Nephron progenitor cell (in vitro differentiated cells): ENCODE measurements around the gene ABCA1.

ENCODE experiments used
- DNase-seq: peaks from one replicate; pipeline ENCODE4 v3.0.0; 2021
- H3K27ac Mint-ChIP-seq: 2 replicates; pipeline ENCODE4 v1.8.0; 2021; ENCODE audit warnings: mild to moderate bottlenecking, moderate library complexity, mixed read lengths
- H3K27me3 Mint-ChIP-seq: 2 replicates; pipeline ENCODE4 v1.8.0; 2021; ENCODE audit warnings: mild to moderate bottlenecking, low read depth, mixed read lengths; ENCODE audit not compliant: poor library complexity
- H3K36me3 Mint-ChIP-seq: 2 replicates; pipeline ENCODE4 v1.8.0; 2021; ENCODE audit warnings: low read depth, mixed read lengths
- H3K4me1 Mint-ChIP-seq: 2 replicates; pipeline ENCODE4 v1.8.0; 2021; ENCODE audit warnings: mixed read lengths
- H3K4me3 Mint-ChIP-seq: 2 replicates; pipeline ENCODE4 v1.8.0; 2021; ENCODE audit warnings: mild to moderate bottlenecking, moderate library complexity, mixed read lengths
- H3K9me3 Mint-ChIP-seq: 2 replicates; pipeline ENCODE4 v1.8.0; 2021; ENCODE audit warnings: mild to moderate bottlenecking, moderate library complexity, mixed read lengths
- CTCF ChIP-seq: fragments of 200-600 bp; sonication (generic); IDR thresholded peaks from 2 replicates; pipeline ENCODE4 v1.5.0; 2021; ENCODE audit warnings: antibody characterized with exemption

ABCA1 gene

GRCh38 chr9:104805441-104805840 lies 122.5 kb downstream of the ABCA1 start:
- H3K4me1 Mint-ChIP-seq: peaks cover 4% of the 10 kb centered on the region
- peaks cover 45% of the 10 kb centered on the region for H3K36me3 Mint-ChIP-seq
- no peaks in the 10 kb centered on the region for H3K9me3 Mint-ChIP-seq
- H3K27me3 Mint-ChIP-seq: no peaks in the 10 kb centered on the region
- no peak for TF ChIP-seq CTCF
- no peak for DNase-seq
- H3K4me3 Mint-ChIP-seq: no peak overlapping the region
- no peak overlapping the region for H3K27ac Mint-ChIP-seq

- no peak for TF ChIP-seq CTCF
- Mint-ChIP-seq H3K27me3 (peaks cover 2% of the 10 kb centered on the region), H3K4me1 (no peaks in the 10 kb centered on the region), H3K4me3 (no peak overlapping the region), H3K9me3 (no peaks in the 10 kb centered on the region), H3K36me3 (peaks cover 41% of the 10 kb centered on the region), H3K27ac (no peak overlapping the region)
- DNase-seq: no peak
Measured at GRCh38 chr9:104802906-104803305, 125.0 kb downstream of the ABCA1 start.

GRCh38 chr9:104802110-104802509 lies 125.8 kb downstream of the ABCA1 start:
- Mint-ChIP-seq H3K36me3 (peaks cover 47% of the 10 kb centered on the region), H3K4me1 (no peaks in the 10 kb centered on the region), H3K9me3 (no peaks in the 10 kb centered on the region), H3K27ac (no peak overlapping the region), H3K4me3 (no peak overlapping the region), H3K27me3 (peaks cover 2% of the 10 kb centered on the region)
- DNase-seq: no peak
- TF ChIP-seq CTCF: no peak

GRCh38 chr9:104800068-104800785 lies 127.7 kb downstream of the ABCA1 start:
- no peak overlapping the region for H3K4me3 Mint-ChIP-seq
- no peak overlapping the region for H3K27ac Mint-ChIP-seq
- peaks cover 6% of the 10 kb centered on the region for H3K27me3 Mint-ChIP-seq
- H3K4me1 Mint-ChIP-seq: no peaks in the 10 kb centered on the region
- H3K9me3 Mint-ChIP-seq: no peaks in the 10 kb centered on the region
- DNase-seq: no peak
- no peak for TF ChIP-seq CTCF
- H3K36me3 Mint-ChIP-seq: peaks cover 48% of the 10 kb centered on the region

- no peak for TF ChIP-seq CTCF
- no peak for DNase-seq
Measured at GRCh38 chr9:104798209-104798995, 129.6 kb downstream of the ABCA1 start.

More at GRCh38 chr9:104798209-104798995, 129.6 kb downstream of the ABCA1 start:
- H3K27ac Mint-ChIP-seq: peak overlapping the region; percentile 37
- no peaks in the 10 kb centered on the region for H3K9me3 Mint-ChIP-seq
- H3K4me3 Mint-ChIP-seq: no peak overlapping the region
- H3K4me1 Mint-ChIP-seq: no peaks in the 10 kb centered on the region
- H3K27me3 Mint-ChIP-seq: peaks cover 6% of the 10 kb centered on the region
- peaks cover 60% of the 10 kb centered on the region for H3K36me3 Mint-ChIP-seq
